HG03571 (cell line): Measurements from ENCODE around the gene VAV3.
"Not testable (repeated sequence)": the region's sequence is repeated elsewhere in the genome, so short reads cannot be mapped to it uniquely, and the experiment has no call there.

ENCODE experiments used
- ATAC-seq: cut with Tn5 transposase; IDR thresholded peaks from one replicate; pipeline ENCODE4 v1.9.1; 2021; ENCODE audit not compliant: unreplicated experiment

Gene VAV3

DNA sequence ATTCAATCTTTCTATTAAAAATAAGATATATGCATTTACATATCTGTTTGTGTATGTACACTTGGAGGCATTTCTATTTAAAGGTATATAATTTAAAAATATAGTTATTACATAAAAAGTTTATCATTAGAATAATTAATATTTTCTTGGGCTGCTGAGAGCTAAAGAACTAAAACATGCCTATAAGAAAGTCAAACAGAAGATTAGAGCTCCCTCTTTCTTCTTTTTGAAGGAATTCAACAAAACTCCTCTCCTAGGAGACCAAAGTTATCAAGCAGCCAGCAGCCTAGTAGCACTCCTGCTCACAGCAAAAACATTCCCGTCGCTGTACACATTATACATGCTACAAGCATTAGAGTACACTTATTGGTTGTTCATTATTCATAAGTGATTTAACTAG is 216.4 kb downstream of the VAV3 start:
- ATAC-seq: no peak

DNA sequence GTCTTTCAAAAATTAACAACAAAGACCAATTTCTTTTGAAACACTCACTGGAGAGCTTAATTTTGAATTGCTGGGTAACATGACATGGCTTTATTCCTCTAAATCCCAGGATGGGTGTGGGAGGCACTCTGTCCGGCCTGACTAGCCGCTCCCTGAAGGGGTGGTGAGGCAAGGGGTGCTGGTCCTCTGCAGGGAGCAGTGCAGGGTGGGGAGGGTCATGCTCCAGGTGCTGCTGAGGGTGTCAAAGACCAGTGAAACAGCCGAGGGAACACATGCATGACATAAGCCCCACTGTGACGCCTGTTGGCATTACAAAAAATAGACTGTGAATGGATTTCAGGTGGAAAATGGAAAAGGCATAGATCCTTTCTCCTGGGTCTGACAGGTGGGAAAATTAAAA is 223.7 kb downstream of the VAV3 start:
- no peak for ATAC-seq

DNA sequence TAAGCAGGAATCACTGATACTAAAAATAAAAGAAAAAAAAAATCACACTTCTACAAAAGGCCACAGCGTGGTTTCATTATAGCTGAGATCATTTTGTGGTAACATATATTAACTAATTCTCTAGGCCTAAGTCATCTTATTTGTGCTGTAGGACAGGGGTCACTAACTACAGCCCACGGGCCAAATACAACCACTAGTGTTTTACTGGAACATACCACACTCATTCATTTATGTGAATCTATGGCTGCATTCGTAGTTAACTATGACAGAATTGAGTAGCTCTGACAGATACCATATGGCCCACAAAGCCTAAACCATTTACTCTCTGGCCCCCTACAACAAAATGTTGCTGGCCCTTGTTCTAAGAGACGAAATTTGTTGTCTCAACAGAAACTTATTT is 224.4 kb downstream of the VAV3 start:
- no peak for ATAC-seq

DNA sequence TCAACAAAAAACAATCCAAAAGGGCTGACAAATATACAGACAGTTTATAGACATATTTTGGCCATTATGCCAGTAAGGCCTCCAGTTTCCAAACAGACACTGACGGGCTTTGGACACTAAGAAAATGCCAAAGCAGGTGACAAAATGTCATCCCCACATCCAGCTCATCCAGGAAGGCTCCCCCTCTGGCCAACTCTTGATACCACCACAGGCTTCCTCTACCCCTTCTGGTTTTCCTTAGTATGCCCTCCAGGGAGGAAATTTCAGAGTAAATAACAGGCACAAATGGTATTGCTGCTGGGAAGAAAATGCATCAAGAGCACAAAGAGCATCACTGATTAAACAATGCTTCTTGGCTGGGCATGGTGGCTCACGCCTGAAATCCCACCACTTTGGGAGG is 225.3 kb downstream of the VAV3 start:
- ATAC-seq: no peak

DNA sequence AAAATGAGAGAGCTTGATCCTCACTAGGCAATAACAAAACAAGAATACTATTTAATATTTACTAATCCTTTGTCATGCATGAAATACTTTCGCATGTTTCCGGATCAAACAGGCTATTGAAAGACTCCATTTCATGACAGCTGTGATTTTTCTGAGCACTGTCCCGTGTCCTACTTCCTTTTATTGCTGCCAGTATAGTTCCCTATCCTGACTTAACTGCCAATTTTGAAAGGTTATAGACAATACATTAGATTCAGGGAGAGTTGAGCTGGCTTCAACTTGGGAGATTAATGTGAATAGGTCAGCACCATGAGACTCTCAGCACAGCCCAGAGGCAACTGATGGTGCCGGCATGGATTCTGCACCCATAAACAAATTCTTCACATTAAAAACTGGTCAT is 225.8 kb downstream of the VAV3 start:
- ATAC-seq: no peak

DNA sequence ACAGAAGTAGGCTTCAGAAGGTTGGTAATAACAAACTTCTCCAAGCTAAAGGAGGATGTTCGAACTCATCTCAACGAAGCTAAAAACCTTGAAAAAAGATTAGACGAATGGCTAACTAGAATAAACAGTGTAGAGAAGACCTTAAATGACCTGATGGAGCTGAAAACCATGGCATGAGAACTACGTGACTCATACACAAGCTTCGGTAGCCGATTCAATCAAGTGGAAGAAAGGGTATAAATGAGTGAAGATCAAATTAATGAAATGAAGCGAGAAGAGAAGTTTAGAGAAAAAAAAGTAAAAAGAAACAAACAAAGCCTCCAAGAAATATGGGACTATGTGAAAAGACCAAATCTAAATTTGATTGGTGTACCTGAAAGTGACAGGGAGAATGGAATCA is 231.6 kb downstream of the VAV3 start:
- ATAC-seq: not testable (repeated sequence)

DNA sequence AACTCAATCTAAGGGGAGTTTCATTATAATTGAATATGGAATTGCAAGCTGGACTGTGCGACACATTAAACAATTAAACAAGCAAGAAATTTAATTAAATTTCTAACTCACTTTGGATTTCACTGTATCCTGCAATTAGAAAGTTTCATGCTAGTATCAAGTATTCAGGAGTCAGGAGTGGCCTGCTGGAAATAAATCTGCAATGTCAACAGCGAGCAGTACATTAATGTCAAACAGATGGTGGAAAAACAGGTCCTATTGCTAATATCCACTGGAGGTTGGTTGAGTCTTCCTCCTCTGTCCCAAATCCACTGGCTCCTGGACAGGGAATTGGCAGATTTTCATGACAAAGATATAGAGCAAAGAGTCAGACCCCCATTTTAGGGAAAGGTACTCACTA is 237.1 kb downstream of the VAV3 start:
- no peak for ATAC-seq

DNA sequence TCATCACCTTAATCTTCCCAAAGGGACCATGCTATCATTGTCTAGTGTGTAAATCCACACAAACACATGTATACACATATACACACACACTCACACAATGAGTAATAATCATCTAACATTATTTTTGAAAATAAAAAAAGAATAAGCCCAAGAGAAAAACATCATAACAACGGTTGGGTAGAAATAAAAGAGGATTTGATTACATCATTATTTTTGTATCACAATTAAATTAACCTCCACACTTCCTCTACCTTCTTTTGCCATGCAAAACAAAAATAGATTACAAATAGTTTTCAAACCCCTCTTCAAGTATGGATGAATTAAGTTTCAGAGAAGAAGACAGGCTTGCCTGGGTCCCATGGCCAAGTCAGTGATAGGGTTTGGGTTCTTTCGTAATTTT is 238.1 kb downstream of the VAV3 start:
- ATAC-seq: no peak

DNA sequence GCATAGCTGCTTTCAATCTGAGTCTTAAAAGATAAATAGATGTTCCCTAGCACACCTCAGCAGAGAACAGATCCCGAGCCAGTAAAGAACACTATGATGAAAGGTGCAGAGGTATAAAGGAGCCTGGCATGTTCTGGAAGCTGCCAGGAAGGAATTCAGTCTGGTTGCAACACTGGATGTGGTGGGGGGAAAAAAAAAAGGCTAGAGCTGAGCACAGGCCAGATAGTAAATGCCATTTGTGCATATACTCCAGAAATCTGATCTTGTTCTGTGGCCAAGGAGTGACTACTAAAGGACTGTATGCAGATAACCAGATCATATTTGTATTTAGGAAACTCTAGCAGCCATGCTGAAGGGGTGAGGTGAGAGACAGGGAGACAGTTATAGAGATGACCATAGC is 240.3 kb downstream of the VAV3 start:
- ATAC-seq: no peak

DNA sequence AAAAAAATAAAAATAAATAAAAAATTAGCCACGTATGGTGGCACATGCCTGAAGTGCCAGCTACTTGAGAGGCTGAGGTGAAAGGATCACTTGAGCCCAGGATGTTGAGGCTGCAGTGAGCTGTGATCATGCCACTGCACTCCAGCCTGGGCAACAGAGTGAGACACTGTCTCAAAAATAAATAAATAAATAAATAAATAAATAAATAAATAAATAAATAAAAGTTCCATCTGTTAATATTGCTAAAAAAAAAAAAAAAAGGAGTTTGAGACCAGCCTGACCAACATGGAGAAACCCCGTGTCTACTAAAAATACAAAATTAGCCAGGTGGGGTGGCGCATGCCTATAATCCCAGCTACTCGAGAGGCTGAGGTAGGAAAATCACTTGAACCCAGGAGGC is 244.8 kb downstream of the VAV3 start:
- ATAC-seq: not testable (repeated sequence)

DNA sequence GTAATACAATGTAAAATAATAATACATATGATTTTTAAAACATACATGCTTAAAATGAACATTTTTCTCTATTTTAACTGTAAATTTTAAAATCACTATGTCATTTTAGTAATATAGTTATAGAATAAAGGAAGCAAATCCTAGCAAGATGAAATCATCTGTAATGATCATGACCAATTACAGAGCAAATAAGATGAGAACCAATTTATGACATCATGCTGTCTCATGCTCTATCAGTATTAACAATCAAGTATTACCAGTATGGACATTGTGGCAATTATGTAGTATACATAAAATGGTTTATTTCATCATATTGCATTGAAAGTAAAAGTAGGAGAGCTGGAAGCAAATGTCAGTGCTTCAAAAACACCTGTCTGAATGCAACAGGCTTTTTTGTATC is 255.0 kb downstream of the VAV3 start:
- ATAC-seq: no peak

DNA sequence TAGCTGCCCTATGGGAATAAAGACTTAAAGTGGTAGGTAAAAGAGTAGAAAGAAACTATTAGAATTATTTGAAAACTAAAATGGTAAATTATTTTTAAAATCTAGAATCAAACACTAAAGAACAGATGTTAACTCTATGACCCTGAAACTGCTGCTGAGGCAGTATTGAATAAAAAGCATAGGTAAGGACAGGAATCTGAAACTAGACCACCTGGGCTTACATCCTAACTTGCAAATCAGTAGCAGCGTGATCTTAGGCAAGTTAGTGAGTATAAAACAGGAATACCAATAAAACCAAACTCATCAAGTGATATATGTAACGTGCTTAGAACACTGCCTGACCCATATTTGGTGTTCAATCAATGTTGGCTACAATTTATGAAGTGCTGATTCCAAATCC is 257.9 kb downstream of the VAV3 start:
- ATAC-seq: no peak

DNA sequence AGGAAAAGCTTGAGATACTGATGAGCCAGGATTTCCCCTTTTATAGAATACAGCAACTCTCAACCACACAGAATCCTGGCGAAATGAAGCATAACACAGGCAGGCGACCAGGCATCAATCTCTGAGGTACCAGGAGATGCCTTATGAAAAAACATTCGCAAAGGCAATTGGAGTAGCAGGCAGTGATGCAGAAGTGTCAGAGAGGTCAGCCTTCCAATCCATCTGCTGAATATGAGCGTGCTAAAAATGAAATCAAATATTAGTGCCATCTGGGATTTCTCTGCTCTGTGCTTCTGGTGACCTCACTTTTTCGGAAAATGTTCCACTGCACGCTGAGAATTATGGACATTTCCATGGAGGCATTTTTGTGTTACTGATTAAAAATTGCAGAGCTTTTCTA is 258.8 kb downstream of the VAV3 start:
- ATAC-seq: no peak

DNA sequence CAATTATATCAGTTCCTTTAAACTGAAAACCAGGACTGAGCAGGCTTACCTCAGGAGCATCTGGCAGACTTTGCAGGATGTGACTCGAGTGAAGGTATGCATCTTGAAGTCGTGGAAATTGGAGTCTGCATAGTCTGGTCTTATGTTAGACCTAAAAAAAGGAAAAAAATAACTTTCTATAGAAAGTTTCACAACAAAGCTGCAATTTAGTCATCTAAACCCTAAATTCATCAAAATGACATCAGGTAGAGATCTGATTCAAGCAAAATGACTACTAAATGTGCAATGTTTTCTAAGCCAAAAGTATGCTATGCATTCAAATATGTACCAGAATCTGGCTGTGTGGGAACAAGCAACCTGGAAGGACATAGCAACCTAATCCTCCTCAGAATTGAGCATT is 260.1 kb downstream of the VAV3 start:
- no peak for ATAC-seq

DNA sequence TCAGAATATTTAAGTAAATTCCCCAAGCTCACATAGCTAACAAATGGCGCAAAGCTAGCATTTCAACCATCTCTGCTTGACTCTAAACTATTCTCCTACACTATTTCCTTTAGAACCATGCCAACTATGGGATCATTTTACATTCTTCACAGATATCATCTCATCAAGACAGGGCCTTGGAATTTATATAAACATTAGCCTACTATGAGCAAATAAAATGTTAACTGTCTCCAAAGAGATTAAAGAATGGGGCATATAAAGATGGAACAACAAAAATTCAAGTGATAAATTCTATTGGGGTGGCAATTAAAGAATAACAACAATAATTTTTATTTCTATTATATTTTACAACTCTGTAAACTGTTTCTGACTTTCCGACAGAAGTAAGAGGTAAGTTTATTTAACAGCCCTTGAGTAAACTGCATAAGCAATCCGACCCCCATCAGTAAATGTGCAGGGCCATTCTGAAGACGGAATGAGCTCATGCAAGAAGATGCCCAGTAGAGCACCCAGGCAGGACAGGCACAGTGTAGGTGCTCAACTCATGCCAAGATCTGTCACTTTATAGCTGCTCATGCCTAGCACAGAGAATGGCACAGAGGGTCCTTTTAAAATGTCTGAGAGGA is 261.9 kb downstream of the VAV3 start:
- no peak for ATAC-seq

DNA sequence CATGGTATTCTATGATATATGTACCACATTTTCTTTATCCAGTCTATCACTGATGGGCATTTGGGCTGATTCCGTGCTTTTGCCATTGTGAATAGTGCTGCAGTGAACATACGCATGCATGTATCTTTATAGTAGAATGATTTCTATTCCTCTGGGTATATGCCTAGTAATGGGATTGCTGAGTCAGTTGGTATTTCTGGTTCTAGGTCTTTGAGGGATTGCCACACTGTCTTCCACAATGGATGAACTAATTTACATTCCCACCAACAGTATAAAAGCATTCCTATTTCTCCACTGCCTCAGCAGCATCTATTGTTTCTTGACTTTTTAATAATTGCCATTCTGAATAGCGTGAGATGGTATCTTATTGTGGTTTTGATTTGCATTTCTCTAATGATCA is 264.3 kb downstream of the VAV3 start:
- ATAC-seq: not testable (repeated sequence)

DNA sequence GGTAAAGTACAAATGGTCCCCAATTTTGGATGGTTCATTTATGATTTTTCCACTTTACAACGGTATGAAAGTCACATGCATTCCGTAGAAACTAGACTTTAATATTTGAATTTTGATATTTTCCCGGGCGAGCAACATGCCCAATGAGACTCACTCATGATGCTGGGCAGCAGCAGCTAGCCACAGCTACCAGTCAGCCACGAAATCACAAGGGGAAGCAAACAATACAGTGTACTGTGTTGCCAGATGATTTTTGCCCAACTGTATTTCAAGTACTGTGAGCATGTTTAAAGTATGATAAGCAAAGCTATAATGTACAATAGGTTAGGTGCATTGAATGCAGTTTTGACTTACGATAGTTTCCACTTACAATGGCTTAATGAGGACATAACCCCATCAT is 266.8 kb downstream of the VAV3 start:
- ATAC-seq: no peak

DNA sequence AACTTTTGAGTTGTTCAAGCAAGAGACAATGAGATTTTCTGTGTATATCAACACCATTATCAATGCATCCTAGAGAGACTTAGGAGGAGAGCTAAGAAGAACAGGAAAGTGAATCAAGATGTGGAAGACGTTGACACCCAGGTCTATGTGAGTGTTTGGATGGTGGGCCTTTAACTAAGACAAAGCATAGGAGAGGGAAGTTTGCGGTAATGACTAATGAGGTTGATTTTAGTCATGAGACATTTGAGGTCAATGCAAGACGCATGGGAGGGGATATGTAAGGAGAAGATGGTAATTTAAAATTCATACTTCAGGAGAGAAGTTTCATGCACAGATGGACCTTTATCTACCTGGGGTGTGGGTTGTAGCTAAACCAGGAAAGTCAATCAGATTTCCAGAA is 269.6 kb downstream of the VAV3 start:
- ATAC-seq: no peak

DNA sequence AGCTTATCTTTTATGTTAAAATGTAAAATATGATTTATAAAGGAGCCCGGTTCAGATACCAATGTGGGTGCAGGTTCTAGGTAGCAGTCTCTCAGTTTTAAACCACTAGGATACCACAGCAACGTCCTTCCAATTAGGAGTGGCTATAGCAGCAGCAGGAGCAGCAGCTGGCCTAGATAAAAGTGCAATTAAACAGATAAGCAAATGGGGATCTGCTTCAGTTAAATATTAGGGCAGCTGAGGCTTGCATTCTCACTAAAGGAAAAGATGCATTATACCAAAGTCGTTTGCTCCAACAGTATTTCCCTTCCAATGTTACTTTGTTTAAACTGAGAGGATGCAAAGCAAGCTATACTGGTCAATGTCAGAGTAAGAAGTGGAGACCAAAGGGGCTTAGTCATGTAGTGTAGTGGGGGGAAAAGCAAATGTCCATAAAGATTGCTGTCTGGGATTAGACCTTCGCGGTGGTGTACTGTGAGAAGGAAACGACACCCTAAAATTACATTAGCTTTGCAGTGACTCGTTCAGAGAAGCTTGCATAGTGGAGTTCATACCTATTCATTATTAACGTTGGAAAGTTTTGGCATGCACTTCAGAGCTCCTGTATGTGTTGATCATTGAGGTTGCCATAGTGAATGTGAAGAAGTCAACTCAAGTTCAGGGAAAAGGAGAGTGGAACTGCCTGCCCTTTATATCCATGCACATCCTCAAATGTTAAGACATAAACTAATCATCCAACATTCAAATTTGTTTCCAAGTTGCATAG is 272.2 kb downstream of the VAV3 start:
- ATAC-seq: no peak

DNA sequence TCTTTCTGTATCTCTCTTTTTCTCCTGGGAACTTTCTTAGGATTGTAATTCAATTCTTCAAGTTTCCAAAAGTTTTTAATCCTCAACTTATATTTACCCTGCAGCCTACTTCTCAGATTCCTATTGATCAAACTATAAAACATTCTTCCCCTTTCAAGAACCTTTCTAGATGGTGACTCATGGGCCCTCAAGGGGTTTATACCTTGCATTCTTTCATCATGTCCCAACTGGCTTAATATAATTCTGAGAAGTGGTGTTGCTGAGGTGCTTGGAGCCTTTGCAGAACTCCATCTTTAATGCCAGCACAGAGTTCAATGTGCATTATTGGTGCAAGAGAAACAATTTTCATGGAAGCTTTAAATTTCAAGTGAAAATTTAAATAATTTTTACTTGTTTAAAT is 273.4 kb downstream of the VAV3 start:
- no peak for ATAC-seq

DNA sequence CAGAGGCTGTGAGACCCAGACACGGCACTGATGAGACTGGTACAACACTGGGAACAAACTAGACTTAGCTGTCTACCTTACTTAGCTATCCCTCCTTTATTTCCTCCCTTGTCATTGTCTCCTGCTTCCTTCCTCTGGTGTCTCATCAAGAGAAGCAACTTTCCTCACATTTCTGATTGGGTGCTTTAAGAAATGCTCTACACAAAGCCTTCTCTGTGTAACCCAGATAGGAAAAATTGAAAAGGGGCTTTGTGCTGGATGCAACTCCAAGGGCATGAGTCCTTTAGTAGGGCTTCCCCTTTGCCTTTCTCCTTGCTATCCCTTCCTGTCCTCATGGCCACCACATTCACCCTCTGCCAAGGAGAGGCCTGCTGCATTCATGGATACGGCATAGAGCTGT is 274.5 kb downstream of the VAV3 start:
- ATAC-seq: no peak

DNA sequence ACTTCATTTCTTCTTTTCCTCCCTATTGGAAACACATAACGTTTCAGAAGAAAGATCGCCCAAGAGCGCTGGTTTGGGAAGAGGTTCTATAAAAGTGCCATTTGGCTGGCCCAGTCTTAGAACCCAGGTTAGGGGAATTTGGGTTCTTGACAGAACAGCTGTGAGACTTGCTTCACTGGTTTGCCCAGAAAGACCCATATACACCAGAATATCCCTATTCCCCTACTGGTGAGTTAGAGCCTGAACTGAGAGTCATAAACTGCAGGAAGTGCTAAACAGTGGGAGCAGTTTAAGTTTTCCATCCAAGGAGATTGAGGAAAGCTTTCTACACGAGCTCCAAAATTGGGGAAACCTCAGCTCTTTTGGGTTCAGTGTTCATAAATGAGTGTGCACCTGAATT is 275.2 kb downstream of the VAV3 start:
- no peak for ATAC-seq

DNA sequence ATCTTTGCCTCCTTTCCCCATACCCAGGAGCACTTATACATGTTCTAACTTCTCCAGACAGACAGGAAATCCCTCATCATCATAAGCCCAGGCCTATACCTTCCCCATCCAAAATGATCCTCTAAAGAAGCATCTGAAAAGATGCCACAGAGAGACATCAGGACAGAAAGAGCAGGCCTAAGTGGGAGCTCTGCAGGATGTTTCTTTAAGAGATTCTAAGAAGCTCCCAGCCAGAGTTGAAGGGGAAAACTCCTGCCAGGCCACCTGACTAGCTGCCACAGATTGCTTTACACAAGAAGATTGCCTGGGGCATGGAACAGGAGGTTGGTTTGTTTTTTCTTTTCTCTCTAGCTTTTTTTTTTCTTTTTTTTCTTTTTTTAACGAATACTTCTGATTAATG is 275.8 kb downstream of the VAV3 start:
- no peak for ATAC-seq
